ENCODE data around the gene MMP1. TPM values are rescaled to one million over a fixed set of nuclear protein-coding genes. Genes with fewer than 3 reads are reported as not detected.

The MMP1 gene
- total RNA-seq, 1 donor: 141 TPM

- H3K4me3 ChIP-seq (ENCODE audit: low read depth, low read length): no peak overlapping the region
- TF ChIP-seq, protein P1, sequence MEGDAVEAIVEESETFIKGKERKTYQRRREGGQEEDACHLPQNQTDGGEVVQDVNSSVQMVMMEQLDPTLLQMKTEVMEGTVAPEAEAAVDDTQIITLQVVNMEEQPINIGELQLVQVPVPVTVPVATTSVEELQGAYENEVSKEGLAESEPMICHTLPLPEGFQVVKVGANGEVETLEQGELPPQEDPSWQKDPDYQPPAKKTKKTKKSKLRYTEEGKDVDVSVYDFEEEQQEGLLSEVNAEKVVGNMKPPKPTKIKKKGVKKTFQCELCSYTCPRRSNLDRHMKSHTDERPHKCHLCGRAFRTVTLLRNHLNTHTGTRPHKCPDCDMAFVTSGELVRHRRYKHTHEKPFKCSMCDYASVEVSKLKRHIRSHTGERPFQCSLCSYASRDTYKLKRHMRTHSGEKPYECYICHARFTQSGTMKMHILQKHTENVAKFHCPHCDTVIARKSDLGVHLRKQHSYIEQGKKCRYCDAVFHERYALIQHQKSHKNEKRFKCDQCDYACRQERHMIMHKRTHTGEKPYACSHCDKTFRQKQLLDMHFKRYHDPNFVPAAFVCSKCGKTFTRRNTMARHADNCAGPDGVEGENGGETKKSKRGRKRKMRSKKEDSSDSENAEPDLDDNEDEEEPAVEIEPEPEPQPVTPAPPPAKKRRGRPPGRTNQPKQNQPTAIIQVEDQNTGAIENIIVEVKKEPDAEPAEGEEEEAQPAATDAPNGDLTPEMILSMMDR (IDR thresholded peaks at IDR 0.05; ENCODE audit: insufficient read depth, low read depth, low read length): no peak
- no peak for DNase-seq (ENCODE audit: low read depth)
Observed at GRCh38 chr11:102799681-102800340, 1.9 kb upstream of the MMP1 start.

GRCh38 chr11:102794382-102794781 is 3.6 kb downstream of the MMP1 start:
- DNase-seq (ENCODE audit: low read depth): no peak
- TF ChIP-seq, protein P1 (IDR thresholded peaks at IDR 0.05; ENCODE audit: insufficient read depth, low read depth, low read length): peak; percentile 51
- no peak overlapping the region for H3K4me3 ChIP-seq (ENCODE audit: low read depth, low read length)

GRCh38 chr11:102793677-102794290 is 4.2 kb downstream of the MMP1 start:
- no peak overlapping the region for H3K4me3 ChIP-seq (ENCODE audit: low read depth, low read length)
- no peak for DNase-seq (ENCODE audit: low read depth)
- TF ChIP-seq, protein P1 (IDR thresholded peaks at IDR 0.05; ENCODE audit: insufficient read depth, low read depth, low read length): no peak

DNA sequence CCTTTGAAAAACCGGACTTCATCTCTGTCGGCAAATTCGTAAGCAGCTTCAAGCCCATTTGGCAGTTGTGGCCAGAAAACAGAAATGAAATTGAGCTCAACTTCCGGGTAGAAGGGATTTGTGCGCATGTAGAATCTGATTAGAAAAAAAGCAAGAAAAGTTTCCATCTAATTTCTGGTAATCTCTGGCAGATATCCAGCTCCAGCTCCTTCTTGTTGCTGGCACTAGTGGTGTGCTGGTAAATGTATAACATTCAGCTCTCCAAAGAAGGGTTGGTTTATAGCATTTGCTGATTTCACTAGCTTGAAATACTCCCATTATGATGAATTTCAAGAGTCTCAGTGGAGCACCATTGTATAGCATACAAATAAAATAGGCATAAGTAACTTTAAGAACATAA is 5.4 kb downstream of the MMP1 start:
- TF ChIP-seq, protein P1 (IDR thresholded peaks at IDR 0.05; ENCODE audit: insufficient read depth, low read depth, low read length): no peak
- DNase-seq (ENCODE audit: low read depth): no peak
- no peak overlapping the region for H3K4me3 ChIP-seq (ENCODE audit: low read depth, low read length)

DNA sequence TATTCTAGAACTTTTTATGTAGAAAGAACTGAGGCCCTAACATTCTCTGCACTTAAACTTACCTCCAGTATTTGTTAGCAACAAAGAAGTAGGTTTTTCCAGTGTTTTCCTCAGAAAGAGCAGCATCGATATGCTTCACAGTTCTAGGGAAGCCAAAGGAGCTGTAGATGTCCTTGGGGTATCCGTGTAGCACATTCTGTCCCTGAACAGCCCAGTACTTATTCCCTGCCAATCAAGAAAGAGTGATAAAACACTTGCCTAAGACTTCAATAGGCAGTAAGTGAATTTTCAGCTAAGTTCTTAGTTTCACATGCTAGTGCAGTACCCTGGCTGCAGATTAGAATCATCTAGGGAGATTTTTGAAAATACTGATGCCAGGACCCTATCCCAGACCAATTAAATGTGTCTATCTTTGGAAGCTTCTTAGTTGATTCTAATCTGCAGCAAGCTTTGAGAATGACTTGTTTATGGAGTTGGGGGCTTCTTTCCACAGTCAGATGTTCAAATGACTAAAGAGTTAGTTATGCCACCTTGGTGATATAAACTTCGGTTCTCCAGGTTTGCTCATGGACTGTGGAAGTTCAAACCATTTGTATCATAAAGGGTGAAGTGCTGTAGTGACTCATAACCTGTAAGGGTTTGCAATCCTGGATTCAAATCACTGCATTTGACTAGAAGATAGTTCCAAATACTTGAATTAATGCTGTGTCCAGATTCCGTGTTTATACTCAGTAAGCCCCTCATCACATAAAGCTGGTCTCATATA is 6.5 kb downstream of the MMP1 start:
- TF ChIP-seq, protein P1 (IDR thresholded peaks at IDR 0.05; ENCODE audit: insufficient read depth, low read depth, low read length): no peak
- H3K4me3 ChIP-seq (ENCODE audit: low read depth, low read length): no peak overlapping the region
- no peak for DNase-seq (ENCODE audit: low read depth)

- no peak for DNase-seq (ENCODE audit: low read depth)
- TF ChIP-seq, protein P1 (IDR thresholded peaks at IDR 0.05; ENCODE audit: insufficient read depth, low read depth, low read length): no peak
- H3K4me3 ChIP-seq (ENCODE audit: low read depth, low read length): no peak overlapping the region
Observed at GRCh38 chr11:102788334-102788995, 9.5 kb downstream of the MMP1 start.
